GM13977 (cell line): Measurements from ENCODE around the gene SCEL.

Experiments
- DNase-seq: peaks from one replicate; pipeline ENCODE4 v3.0.0; 2012; ENCODE audit warnings: low spot score
- CTCF ChIP-seq: IDR thresholded peaks from 2 replicates; pipeline ENCODE4 v1.5.1; 2012; ENCODE audit warnings: mild to moderate bottlenecking, control low read depth; ENCODE audit not compliant: insufficient read depth; ENCODE audit errors: extremely low read depth, missing control alignments
- in situ Hi-C: fragments of 300-500 bp; cut with MboI; formaldehyde crosslinking; loops from one replicate; pipeline ENCODE4 v1.12.0; 2022; ENCODE audit warnings: low sequenced_read_pairs, low pct_unique_long_range_greater_than_20kb, mixed read lengths, inconsistent platforms; ENCODE audit not compliant: unreplicated experiment

The SCEL gene

GRCh38 chr13:77528414-77528813 lies 7.1 kb upstream of the SCEL start:
- no peak for DNase-seq
- in situ Hi-C loops, result no loop called here
- no peak for TF ChIP-seq CTCF

- DNase-seq, result peak; percentile 39
- no peak for TF ChIP-seq CTCF
- in situ Hi-C loops, result no loop called here
These were observed 6.5 kb upstream of the SCEL start for GRCh38 chr13:77528834-77529500.

GRCh38 chr13:77529501-77529840 lies 6.0 kb upstream of the SCEL start:
- in situ Hi-C loops, result no loop called here
- no peak for DNase-seq
- no peak for TF ChIP-seq CTCF

- TF ChIP-seq CTCF, result no peak
- DNase-seq, result no peak
- in situ Hi-C loops, result no loop called here
These were observed 4.6 kb upstream of the SCEL start for GRCh38 chr13:77530875-77531274.

GRCh38 chr13:77532983-77533382 lies 2.5 kb upstream of the SCEL start:
- no peak for TF ChIP-seq CTCF
- DNase-seq, result no peak
- in situ Hi-C loops, result no loop called here

- DNase-seq, result no peak
- no peak for TF ChIP-seq CTCF
- in situ Hi-C loops, result no loop called here
These were observed 1.4 kb upstream of the SCEL start for GRCh38 chr13:77533875-77534788.
